Loucy (cell line): ENCODE data around the gene CABLES1.
A peak's percentile ranks its signal among the peaks of the same experiment; 100 is the strongest.

Experiments used
- H2AFZ ChIP-seq: fragments of 200-600 bp; sonication (generic); 2 replicates; pipeline ENCODE4 v1.6.0; 2016; ENCODE audit warnings: antibody characterized with exemption, mild to moderate bottlenecking, low read length, moderate library complexity
- H3F3A ChIP-seq: fragments of 200-600 bp; 2 replicates; pipeline ENCODE4 v1.6.0; 2016; ENCODE audit warnings: antibody characterized with exemption, low read depth, mild to moderate bottlenecking
- H3K27me3 ChIP-seq: fragments of 200-600 bp; sonication (generic); 2 replicates; pipeline ENCODE4 v1.6.1; 2014; ENCODE audit warnings: low read length, mild to moderate bottlenecking; ENCODE audit not compliant: insufficient read depth, poor library complexity, severe bottlenecking
- H3K36me3 ChIP-seq: fragments of 200-600 bp; sonication (generic); 2 replicates; pipeline ENCODE4 v1.6.1; 2016; ENCODE audit warnings: low read length; ENCODE audit not compliant: insufficient read depth
- H3K4me1 ChIP-seq: fragments of 200-600 bp; sonication (generic); 2 replicates; pipeline ENCODE4 v1.5.1; 2014; ENCODE audit warnings: low read length, mild to moderate bottlenecking; ENCODE audit not compliant: insufficient read depth, poor library complexity, severe bottlenecking
- H3K4me2 ChIP-seq: fragments of 200-600 bp; sonication (generic); 2 replicates; pipeline ENCODE4 v1.6.0; 2014; ENCODE audit warnings: antibody characterized with exemption, low read length, low read depth, mild to moderate bottlenecking; ENCODE audit not compliant: poor library complexity, severe bottlenecking
- H3K4me3 ChIP-seq: fragments of 200-600 bp; sonication (generic); 2 replicates; pipeline ENCODE4 v1.5.1; 2014; ENCODE audit warnings: low read length, mild to moderate bottlenecking, mixed read lengths; ENCODE audit not compliant: poor library complexity, severe bottlenecking
- H3K79me2 ChIP-seq: fragments of 200-600 bp; sonication (generic); 2 replicates; pipeline ENCODE4 v1.6.1; 2014; ENCODE audit warnings: low read length; ENCODE audit not compliant: insufficient read depth
- H3K9ac ChIP-seq: fragments of 200-600 bp; sonication (generic); 2 replicates; pipeline ENCODE4 v1.6.0; 2014; ENCODE audit warnings: mild to moderate bottlenecking, low read depth, low read length, moderate library complexity; ENCODE audit not compliant: poor library complexity, severe bottlenecking
- H3K9me2 ChIP-seq: fragments of 200-600 bp; sonication (generic); replicated peaks from 2 replicates; pipeline ENCODE4 v1.6.1; 2016; ENCODE audit warnings: low read depth, low read length, mixed read lengths
- H3K9me3 ChIP-seq: fragments of 200-600 bp; sonication (generic); 2 replicates; pipeline ENCODE4 v1.6.1; 2014; ENCODE audit warnings: mild to moderate bottlenecking, antibody characterized with exemption, low read length, low read depth; ENCODE audit not compliant: insufficient read depth
- H4K20me1 ChIP-seq: fragments of 200-600 bp; sonication (generic); 2 replicates; pipeline ENCODE4 v1.6.0; 2014; ENCODE audit warnings: antibody characterized with exemption, low read length, mild to moderate bottlenecking; ENCODE audit not compliant: insufficient read depth, poor library complexity, severe bottlenecking
- CTCF ChIP-seq: fragments of 200-600 bp; sonication (generic); conservative IDR thresholded peaks from 2 replicates; pipeline ENCODE4 v1.5.1; 2014; ENCODE audit warnings: mild to moderate bottlenecking, antibody characterized with exemption, low read length
- EZH2phosphoT487 ChIP-seq: fragments of 200-600 bp; IDR thresholded peaks from 2 replicates; pipeline ENCODE4 v1.6.1; 2018; ENCODE audit warnings: antibody characterized with exemption, mild to moderate bottlenecking, moderate library complexity, borderline replicate concordance

Gene CABLES1

GRCh38 chr18:23302511-23302850, 167.2 kb downstream of the CABLES1 start:
- Histone ChIP-seq H3K27me3 (no peaks in the 10 kb centered on the region), H3K9ac (no peak overlapping the region), H3F3A (peaks cover 6% of the 10 kb centered on the region; the same call in 1 of the 2 replicates), H3K9me3 (no peaks in the 10 kb centered on the region), H4K20me1 (no peaks in the 10 kb centered on the region), H3K36me3 (no peaks in the 10 kb centered on the region), H3K9me2 (no peaks in the 10 kb centered on the region), H3K4me3 (no peak overlapping the region), H3K4me2 (no peak overlapping the region), H3K79me2 (no peaks in the 10 kb centered on the region), H3K4me1 (peaks cover 57% of the 10 kb centered on the region), H2AFZ (no peak overlapping the region)
- TF ChIP-seq CTCF: no peak
- TF ChIP-seq EZH2phosphoT487: no peak

GRCh38 chr18:23302851-23303527, 167.7 kb downstream of the CABLES1 start:
- Histone ChIP-seq H3K79me2 (no peaks in the 10 kb centered on the region), H3K9me2 (no peaks in the 10 kb centered on the region), H4K20me1 (no peaks in the 10 kb centered on the region), H2AFZ (no peak overlapping the region), H3K9me3 (no peaks in the 10 kb centered on the region), H3K4me1 (peaks cover 57% of the 10 kb centered on the region), H3K36me3 (no peaks in the 10 kb centered on the region), H3F3A (peaks cover 6% of the 10 kb centered on the region; the same call in 1 of the 2 replicates), H3K4me3 (no peak overlapping the region), H3K27me3 (no peaks in the 10 kb centered on the region), H3K9ac (no peak overlapping the region), H3K4me2 (no peak overlapping the region)
- no peak for TF ChIP-seq EZH2phosphoT487
- TF ChIP-seq CTCF: no peak

- Histone ChIP-seq H3K4me1 (peaks cover 72% of the 10 kb centered on the region), H3K36me3 (no peaks in the 10 kb centered on the region), H3K9me3 (no peaks in the 10 kb centered on the region), H3K79me2 (no peaks in the 10 kb centered on the region), H3K27me3 (no peaks in the 10 kb centered on the region), H3K9ac (peak overlapping the region; percentile 78), H3K4me3 (peak overlapping the region; percentile 62), H4K20me1 (no peaks in the 10 kb centered on the region), H2AFZ (no peak overlapping the region), H3K9me2 (no peaks in the 10 kb centered on the region), H3K4me2 (peak overlapping the region; percentile 92), H3F3A (peaks cover 6% of the 10 kb centered on the region; the same call in 1 of the 2 replicates)
- TF ChIP-seq CTCF: no peak
- TF ChIP-seq EZH2phosphoT487: no peak
These were observed 171.5 kb downstream of the CABLES1 start for GRCh38 chr18:23306822-23307221.
